Left ventricle myocardium superior (tissue), 1 donor: ENCODE results near the gene KRT33A. TPM values are rescaled to one million over a fixed set of nuclear protein-coding genes. Genes with fewer than 3 reads are reported as not detected.

Experiments
- ATAC-seq: fragments of 200-7000 bp; cut with Tn5 transposase; one replicate; pipeline ENCODE4 v1.9.1; 2020; ENCODE audit warnings: mild to moderate bottlenecking, moderate library complexity
- DNase-seq: peaks from one replicate; pipeline ENCODE4 v3.0.0-alpha.2; 2020
- intact Hi-C: fragments of 100-400 bp; cut with micrococcal nuclease; formaldehyde crosslinking; loops from one replicate; pipeline ENCODE4 v1.11.0; 2022
- total RNA-seq: library from RNA; stranded (reverse); fragmentation: NEBNext Ultra II Directional; extraction: Animal tissue kit (Norgen Biotek cat#: 25700); gene quantifications from one replicate; pipeline ENCODE4 v1.2.1, GENCODE V29; 2021
- donor health status: DM: no; HTN: yes; CAD: no; lungs with severe emphysema.

The KRT33A gene
- total RNA-seq, 1 donor from 2014 or later = not detected

GRCh38 chr17:41311111-41311510, 39.5 kb downstream of the KRT33A start:
- no peak for DNase-seq
- ATAC-seq = no peak
- intact Hi-C loops = no loop called here

- intact Hi-C loops = no loop called here
- ATAC-seq (no peak), DNase-seq (no peak)
Observed at GRCh38 chr17:41308918-41309359, 41.7 kb downstream of the KRT33A start, which contains the start of gene KRTAP16-1. TSS of gene KRTAP16-1 (minus strand) at chr17:41309309. CDS start at chr17:41309253, 56 bp downstream.

GRCh38 chr17:41308251-41308917, 42.2 kb downstream of the KRT33A start:
- intact Hi-C loops = no loop called here
- peak; percentile 71 for DNase-seq
- peak; percentile 99 for ATAC-seq

- intact Hi-C loops = no loop called here
- ATAC-seq (no peak), DNase-seq (no peak)
Observed at GRCh38 chr17:41307647-41308046, 43.0 kb downstream of the KRT33A start.

- ATAC-seq = no peak
- no peak for DNase-seq
- intact Hi-C loops = no loop called here
Observed at GRCh38 chr17:41304091-41304490, 46.5 kb downstream of the KRT33A start.

GRCh38 chr17:41302981-41303380, 47.6 kb downstream of the KRT33A start:
- ATAC-seq (no peak), DNase-seq (no peak)
- intact Hi-C loops = no loop called here

GRCh38 chr17:41301916-41302901, 48.4 kb downstream of the KRT33A start, which contains the start of gene KRTAP29-1:
TSS of gene KRTAP29-1 (minus strand) at chr17:41302851. CDS start at chr17:41302851, 0 bp downstream.
- DNase-seq (peak; percentile 69), ATAC-seq (peak; percentile 97)
- intact Hi-C loops = no loop called here

GRCh38 chr17:41301204-41301790, 49.3 kb downstream of the KRT33A start:
- no peak for ATAC-seq
- no peak for DNase-seq
- intact Hi-C loops = no loop called here

- no peak for DNase-seq
- ATAC-seq = no peak
Observed at GRCh38 chr17:41298458-41299135, 52.0 kb downstream of the KRT33A start.

GRCh38 chr17:41296846-41297245, 53.8 kb downstream of the KRT33A start:
- ATAC-seq = no peak
- DNase-seq = no peak
- intact Hi-C loops = no loop called here

More at GRCh38 chr17:41298458-41299135, 52.0 kb downstream of the KRT33A start:
- intact Hi-C loops = no loop called here

Other genes starting within 250 kb of the KRT33A start
- gene KRTAP4-16, start 248.6 kb downstream of the KRT33A start, total RNA-seq = not detected
- gene KRTAP4-9, start 245.4 kb downstream of the KRT33A start, total RNA-seq = not detected
- not detected for gene KRTAP4-11, start 232.5 kb downstream of the KRT33A start, total RNA-seq
- not detected for gene KRTAP4-12, start 226.6 kb downstream of the KRT33A start, total RNA-seq
- gene KRTAP4-6, start 210.3 kb downstream of the KRT33A start, total RNA-seq = not detected
- gene KRTAP4-5, start 201.0 kb downstream of the KRT33A start, total RNA-seq = not detected
- not detected for gene KRTAP4-4, start 190.1 kb downstream of the KRT33A start, total RNA-seq
- not detected for gene KRTAP4-3, start 182.6 kb downstream of the KRT33A start, total RNA-seq
- not detected for gene KRTAP4-2, start 172.6 kb downstream of the KRT33A start, total RNA-seq
- not detected for gene KRTAP4-1, start 165.9 kb downstream of the KRT33A start, total RNA-seq
- gene KRTAP9-1, start 160.9 kb downstream of the KRT33A start, total RNA-seq = not detected
- gene KRTAP9-2, start 124.2 kb downstream of the KRT33A start, total RNA-seq = not detected
- not detected for gene KRTAP9-3, start 118.4 kb downstream of the KRT33A start, total RNA-seq
- not detected for gene KRTAP9-8, start 112.8 kb downstream of the KRT33A start, total RNA-seq
- gene KRTAP9-4, start 101.1 kb downstream of the KRT33A start, total RNA-seq = not detected
- not detected for gene KRTAP9-9, start 95.4 kb downstream of the KRT33A start, total RNA-seq
- gene KRTAP9-6, start 85.5 kb downstream of the KRT33A start, total RNA-seq = not detected
- gene KRTAP9-7, start 75.1 kb downstream of the KRT33A start, total RNA-seq = not detected
- gene KRTAP29-1, start 48.0 kb downstream of the KRT33A start, total RNA-seq = not detected
- gene KRTAP16-1, start 41.5 kb downstream of the KRT33A start, total RNA-seq = not detected
- gene KRTAP17-1, start 35.1 kb downstream of the KRT33A start, total RNA-seq = not detected
- gene KRT33B, start 19.0 kb upstream of the KRT33A start, total RNA-seq = not detected
- gene KRT34, start 31.5 kb upstream of the KRT33A start, total RNA-seq = not detected
- gene KRT31, start 46.8 kb upstream of the KRT33A start, total RNA-seq = not detected
- not detected for gene KRT37, start 73.8 kb upstream of the KRT33A start, total RNA-seq
- not detected for gene KRT38, start 90.2 kb upstream of the KRT33A start, total RNA-seq
- gene KRT32, start 116.6 kb upstream of the KRT33A start, total RNA-seq = not detected
- not detected for gene KRT35, start 130.3 kb upstream of the KRT33A start, total RNA-seq
- not detected for gene KRT36, start 139.1 kb upstream of the KRT33A start, total RNA-seq
- gene KRT13, start 154.8 kb upstream of the KRT33A start, total RNA-seq = not detected
- 0.32 TPM for gene KRT15, start 168.1 kb upstream of the KRT33A start, total RNA-seq
- gene KRT19, start 177.5 kb upstream of the KRT33A start, total RNA-seq = 6.8 TPM
- gene KRT9, start 221.2 kb upstream of the KRT33A start, total RNA-seq = not detected
- not detected for gene KRT14, start 236.1 kb upstream of the KRT33A start, total RNA-seq